Activated CD4-positive, alpha-beta T cell treated with anti-CD3 and anti-CD28 coated beads, Interleukin-10, Interleukin-2, amounts not matched to agents 100 ng/mL and 50 ng/mL, durations not matched to agents 16 hours and 8 hours (primary cell): ENCODE results near the gene LRRC28.
A peak's percentile ranks its signal among the peaks of the same experiment; 100 is the strongest.

Experiments used
- DNase-seq: peaks from one replicate; pipeline ENCODE4 v3.0.0-alpha.2; 2020

Gene LRRC28

GRCh38 chr15:99424131-99424571 lies 172.9 kb downstream of the LRRC28 start:
- DNase-seq, result no peak

- peak; percentile 90 for DNase-seq
Measured at GRCh38 chr15:99424978-99425656, 173.8 kb downstream of the LRRC28 start.

- DNase-seq, result no peak
Measured at GRCh38 chr15:99425657-99426301, 174.5 kb downstream of the LRRC28 start.

GRCh38 chr15:99426431-99427105 lies 175.3 kb downstream of the LRRC28 start:
- no peak for DNase-seq

GRCh38 chr15:99427210-99427609 lies 175.9 kb downstream of the LRRC28 start:
- no peak for DNase-seq

GRCh38 chr15:99427668-99428361 lies 176.5 kb downstream of the LRRC28 start:
- DNase-seq, result no peak

- DNase-seq, result no peak
Measured at GRCh38 chr15:99429681-99430081, 178.4 kb downstream of the LRRC28 start.

- DNase-seq, result no peak
Measured at GRCh38 chr15:99430881-99431401, 179.7 kb downstream of the LRRC28 start.

- no peak for DNase-seq
Measured at GRCh38 chr15:99431661-99432091, 180.4 kb downstream of the LRRC28 start.

GRCh38 chr15:99432271-99433025 lies 181.2 kb downstream of the LRRC28 start:
- no peak for DNase-seq

- DNase-seq, result no peak
Measured at GRCh38 chr15:99433026-99433756, 181.9 kb downstream of the LRRC28 start.

- DNase-seq, result no peak
Measured at GRCh38 chr15:99433757-99434450, 182.6 kb downstream of the LRRC28 start.

GRCh38 chr15:99434506-99435112 lies 183.3 kb downstream of the LRRC28 start:
- DNase-seq, result no peak

- no peak for DNase-seq
Measured at GRCh38 chr15:99435113-99435695, 183.9 kb downstream of the LRRC28 start.

GRCh38 chr15:99435877-99436541 lies 184.7 kb downstream of the LRRC28 start:
- DNase-seq, result no peak

GRCh38 chr15:99436542-99437314 lies 185.4 kb downstream of the LRRC28 start:
- no peak for DNase-seq

GRCh38 chr15:99437315-99438223 lies 186.3 kb downstream of the LRRC28 start:
- DNase-seq, result no peak

- no peak for DNase-seq
Measured at GRCh38 chr15:99438224-99438585, 186.9 kb downstream of the LRRC28 start.
